ENCODE results near the gene SLC10A3. TPM values are rescaled to one million over a fixed set of nuclear protein-coding genes. Genes with fewer than 3 reads are reported as not detected.
A peak's percentile ranks its signal among the peaks of the same experiment; 100 is the strongest.

Gene SLC10A3
- total RNA-seq, 2 experiments from 2014 or later = 21.7 to 26.0 TPM

GRCh38 chrX:154463611-154464220, 26.7 kb downstream of the SLC10A3 start:
- Mint-ChIP-seq H3K4me1 (peaks cover 4% of the 10 kb centered on the region), H3K4me3 (no peak overlapping the region), H3K27me3 (no peaks in the 10 kb centered on the region), H3K27ac (no peak overlapping the region), H3K36me3 (ENCODE audit: low read depth) (no peaks in the 10 kb centered on the region), H3K9me3 (no peaks in the 10 kb centered on the region)
- ChIA-PET CTCF (interaction anchor here (1.0 kb wide), 1 partner anchor 11 kb away, joined by 6 read pairs; no protein-coding TSS in a partner anchor), POLR2A (interaction anchor here (0.5 kb wide), 1 partner anchor 37 kb away, joined by 3 read pairs; no protein-coding TSS in a partner anchor)
- DNase-seq = no peak

- ChIA-PET POLR2A (no interaction called here), CTCF (interaction anchor here (0.8 to 1.2 kb wide), 2 partner anchors 10 to 18 kb away, joined by 3 to 4 read pairs; no protein-coding TSS in a partner anchor)
- no peaks in the 10 kb centered on the region for H3K9me3 Mint-ChIP-seq
- no peak overlapping the region for H3K27ac Mint-ChIP-seq
- no peaks in the 10 kb centered on the region for H3K27me3 Mint-ChIP-seq
- peaks cover 6% of the 10 kb centered on the region for H3K4me1 Mint-ChIP-seq
- no peak overlapping the region for H3K4me3 Mint-ChIP-seq
- no peaks in the 10 kb centered on the region for H3K36me3 Mint-ChIP-seq (ENCODE audit: low read depth)
- DNase-seq = no peak
These were observed 28.0 kb downstream of the SLC10A3 start for GRCh38 chrX:154462396-154462795.

- Mint-ChIP-seq H3K4me1 (peaks cover 9% of the 10 kb centered on the region), H3K4me3 (no peak overlapping the region), H3K9me3 (no peaks in the 10 kb centered on the region), H3K27ac (no peak overlapping the region), H3K27me3 (no peaks in the 10 kb centered on the region), H3K36me3 (ENCODE audit: low read depth) (no peaks in the 10 kb centered on the region)
- ChIA-PET POLR2A (no interaction called here), CTCF (no interaction called here)
- DNase-seq = no peak
These were observed 30.1 kb downstream of the SLC10A3 start for GRCh38 chrX:154460326-154460725.

GRCh38 chrX:154459832-154460231, 30.6 kb downstream of the SLC10A3 start:
- no peak overlapping the region for H3K27ac Mint-ChIP-seq
- POLR2A ChIA-PET = no interaction called here
- peak overlapping the region; percentile 76 for H3K4me3 Mint-ChIP-seq
- H3K27me3 Mint-ChIP-seq = no peaks in the 10 kb centered on the region
- DNase-seq = no peak
- no peaks in the 10 kb centered on the region for H3K9me3 Mint-ChIP-seq
- CTCF ChIA-PET = interaction anchor here (0.9 kb wide), 1 partner anchor 61 kb away, joined by 3 read pairs; the partner anchor contains the start of gene RPL10
- peaks cover 9% of the 10 kb centered on the region for H3K4me1 Mint-ChIP-seq
- no peaks in the 10 kb centered on the region for H3K36me3 Mint-ChIP-seq (ENCODE audit: low read depth)

GRCh38 chrX:154458954-154459778, 31.3 kb downstream of the SLC10A3 start:
- peak overlapping the region; percentile 82 for H3K27ac Mint-ChIP-seq
- CTCF ChIA-PET = interaction anchor here (0.9 kb wide), 2 partner anchors 26 to 60 kb away, joined by 3 to 4 read pairs; partner anchors contain the start of gene RPL10
- peaks cover 9% of the 10 kb centered on the region for H3K4me1 Mint-ChIP-seq
- H3K27me3 Mint-ChIP-seq = no peaks in the 10 kb centered on the region
- H3K4me3 Mint-ChIP-seq = peak overlapping the region; percentile 76
- no peak for DNase-seq
- H3K9me3 Mint-ChIP-seq = no peaks in the 10 kb centered on the region
- H3K36me3 Mint-ChIP-seq (ENCODE audit: low read depth) = no peaks in the 10 kb centered on the region
- POLR2A ChIA-PET = no interaction called here

GRCh38 chrX:154458116-154458953, 32.1 kb downstream of the SLC10A3 start, which contains the start of gene PLXNA3:
Gene PLXNA3 (plus strand): TSS chrX:154458281. CDS start chrX:154460184, 1,903 bp downstream.
- Mint-ChIP-seq H3K27me3 (no peaks in the 10 kb centered on the region), H3K9me3 (no peaks in the 10 kb centered on the region), H3K4me3 (peak within 1 kb of the TSS; percentile 90), H3K36me3 (ENCODE audit: low read depth) (no peaks in the 10 kb centered on the region), H3K4me1 (peaks cover 9% of the 10 kb centered on the region), H3K27ac (peak within 1 kb of the TSS; percentile 92)
- ChIA-PET POLR2A (no interaction called here), CTCF (interaction anchor here (0.6 to 0.9 kb wide), 3 partner anchors 27 to 76 kb away, joined by 3 to 4 read pairs (median 3); partner anchors contain the start of gene RPL10)
- peak; percentile 50 for DNase-seq

- H3K9me3 Mint-ChIP-seq = no peaks in the 10 kb centered on the region
- peaks cover 2% of the 10 kb centered on the region for H3K36me3 Mint-ChIP-seq (ENCODE audit: low read depth)
- H3K4me1 Mint-ChIP-seq = peaks cover 9% of the 10 kb centered on the region
- H3K27me3 Mint-ChIP-seq = no peaks in the 10 kb centered on the region
- H3K27ac Mint-ChIP-seq = peak overlapping the region; percentile 92
- CTCF ChIA-PET = interaction anchor here (0.6 kb wide), 1 partner anchor 77 kb away, joined by 3 read pairs; no protein-coding TSS in a partner anchor
- peak; percentile 48 for DNase-seq
- peak overlapping the region; percentile 90 for H3K4me3 Mint-ChIP-seq
- POLR2A ChIA-PET = no interaction called here
These were observed 32.8 kb downstream of the SLC10A3 start for GRCh38 chrX:154457491-154458115.

GRCh38 chrX:154452823-154453222, 37.6 kb downstream of the SLC10A3 start:
- DNase-seq = no peak
- Mint-ChIP-seq H3K4me1 (peaks cover 5% of the 10 kb centered on the region), H3K27me3 (no peaks in the 10 kb centered on the region), H3K9me3 (no peaks in the 10 kb centered on the region), H3K36me3 (ENCODE audit: low read depth) (peaks cover 4% of the 10 kb centered on the region), H3K27ac (no peak overlapping the region), H3K4me3 (no peak overlapping the region)
- POLR2A ChIA-PET = no interaction called here
- CTCF ChIA-PET = interaction anchor here (0.7 to 1.5 kb wide), 3 partner anchors 9 to 412 kb away, joined by 3 to 6 read pairs (median 3); no protein-coding TSS in a partner anchor

- no peaks in the 10 kb centered on the region for H3K27me3 Mint-ChIP-seq
- H3K4me1 Mint-ChIP-seq = peaks cover 2% of the 10 kb centered on the region
- no peak for DNase-seq
- ChIA-PET CTCF (interaction anchor here (0.9 to 1.5 kb wide), 2 partner anchors 9 to 22 kb away, joined by 3 read pairs; no protein-coding TSS in a partner anchor), POLR2A (no interaction called here)
- no peak overlapping the region for H3K4me3 Mint-ChIP-seq
- H3K9me3 Mint-ChIP-seq = no peaks in the 10 kb centered on the region
- no peak overlapping the region for H3K27ac Mint-ChIP-seq
- peaks cover 9% of the 10 kb centered on the region for H3K36me3 Mint-ChIP-seq (ENCODE audit: low read depth)
These were observed 40.1 kb downstream of the SLC10A3 start for GRCh38 chrX:154450312-154450711.

GRCh38 chrX:154449618-154450017, 40.8 kb downstream of the SLC10A3 start:
- Mint-ChIP-seq H3K4me3 (no peak overlapping the region), H3K36me3 (ENCODE audit: low read depth) (peaks cover 9% of the 10 kb centered on the region), H3K4me1 (peaks cover 2% of the 10 kb centered on the region), H3K9me3 (no peaks in the 10 kb centered on the region), H3K27me3 (no peaks in the 10 kb centered on the region), H3K27ac (no peak overlapping the region)
- no peak for DNase-seq
- ChIA-PET CTCF (interaction anchor here (0.5 to 1.5 kb wide), 2 partner anchors 23 to 381 kb away, joined by 3 to 4 read pairs; no protein-coding TSS in a partner anchor), POLR2A (no interaction called here)

- no peaks in the 10 kb centered on the region for H3K9me3 Mint-ChIP-seq
- POLR2A ChIA-PET = no interaction called here
- CTCF ChIA-PET = no interaction called here
These were observed 41.9 kb downstream of the SLC10A3 start for GRCh38 chrX:154448484-154448883.

GRCh38 chrX:154446430-154446829, 44.0 kb downstream of the SLC10A3 start:
- POLR2A ChIA-PET = no interaction called here
- CTCF ChIA-PET = interaction anchor here (1.9 kb wide), 1 partner anchor 41 kb away, joined by 5 read pairs; no protein-coding TSS in a partner anchor
- H3K27ac Mint-ChIP-seq = no peak overlapping the region

More at GRCh38 chrX:154448484-154448883, 41.9 kb downstream of the SLC10A3 start:
- Mint-ChIP-seq H3K4me3 (no peak overlapping the region), H3K27me3 (no peaks in the 10 kb centered on the region), H3K4me1 (peaks cover 4% of the 10 kb centered on the region), H3K27ac (no peak overlapping the region), H3K36me3 (ENCODE audit: low read depth) (peaks cover 9% of the 10 kb centered on the region)
- DNase-seq = no peak

More at GRCh38 chrX:154446430-154446829, 44.0 kb downstream of the SLC10A3 start:
- no peak for DNase-seq
- H3K4me1 Mint-ChIP-seq = peaks cover 16% of the 10 kb centered on the region
- H3K4me3 Mint-ChIP-seq = no peak overlapping the region
- H3K36me3 Mint-ChIP-seq (ENCODE audit: low read depth) = peaks cover 9% of the 10 kb centered on the region
- no peaks in the 10 kb centered on the region for H3K9me3 Mint-ChIP-seq
- H3K27me3 Mint-ChIP-seq = no peaks in the 10 kb centered on the region
